Measurements from ENCODE around the gene MGAT1. TPM values are rescaled to one million over a fixed set of nuclear protein-coding genes. Genes with fewer than 3 reads are reported as not detected.
A peak's percentile ranks its signal among the peaks of the same experiment; 100 is the strongest.

The MGAT1 gene
- total RNA-seq (100 to 1,000 TPM in 3 of 5 donors, 10 to 100 TPM in 2; 57.2 to 656 (median 148) TPM), polyA plus RNA-seq (10 to 100 TPM; 52.8 to 63.3 (median 57.9) TPM)
- long read RNA-seq, donor 1, transcript MGAT1-201 (2 exons, 2,761 nt), result major isoform, 7 of 11 reads
- long read RNA-seq, donor 1, partial matches to known transcripts, result 0 of 11 reads
- long read RNA-seq, donor 1, other reads (novel, unspliced or antisense), result 0 of 11 reads
- long read RNA-seq, donor 2, transcript MGAT1-201 (2 exons, 2,761 nt), result major isoform, 6 of 11 reads
- long read RNA-seq, donor 2, partial matches to known transcripts, result 0 of 11 reads
- long read RNA-seq, donor 2, other reads (novel, unspliced or antisense), result 0 of 11 reads
- long read RNA-seq, donor 3, transcript MGAT1-201 (2 exons, 2,761 nt), result major isoform, 12 of 17 reads
- long read RNA-seq, donor 3, partial matches to known transcripts, result 0 of 17 reads
- long read RNA-seq, donor 3, other reads (novel, unspliced or antisense), result 0 of 17 reads
- long read RNA-seq, donor 4, partial matches to known transcripts, result 0 of 2 reads
- long read RNA-seq, donor 4, other reads (novel, unspliced or antisense), result 0 of 2 reads
- long read RNA-seq, donor 5, transcript MGAT1-201 (2 exons, 2,761 nt), result major isoform, 14 of 26 reads
- long read RNA-seq, donor 5, transcript MGAT1-203 (3 exons, 3,077 nt), result minor isoform, 10 of 26 reads
- long read RNA-seq, donor 5, partial matches to known transcripts, result 0 of 26 reads
- long read RNA-seq, donor 5, other reads (novel, unspliced or antisense), result 0 of 26 reads
- long read RNA-seq, donor 6, transcript MGAT1-201 (2 exons, 2,761 nt), result major isoform, 23 of 38 reads
- long read RNA-seq, donor 6, transcript MGAT1-203 (3 exons, 3,077 nt), result minor isoform, 10 of 38 reads
- long read RNA-seq, donor 6, partial matches to known transcripts, result 0 of 38 reads
- long read RNA-seq, donor 6, other reads (novel, unspliced or antisense), result 0 of 38 reads
- long read RNA-seq, donor 7, transcript MGAT1-201 (2 exons, 2,761 nt), result major isoform, 13 of 19 reads
- long read RNA-seq, donor 7, partial matches to known transcripts, result 0 of 19 reads
- long read RNA-seq, donor 7, other reads (novel, unspliced or antisense), result 0 of 19 reads
- long read RNA-seq, donor 8, transcript MGAT1-201 (2 exons, 2,761 nt), result major isoform, 9 of 14 reads
- long read RNA-seq, donor 8, partial matches to known transcripts, result 0 of 14 reads
- long read RNA-seq, donor 8, other reads (novel, unspliced or antisense), result 0 of 14 reads
- long read RNA-seq, donor 9, transcript MGAT1-201 (2 exons, 2,761 nt), result major isoform, 11 of 13 reads
- long read RNA-seq, donor 9, partial matches to known transcripts, result 0 of 13 reads
- long read RNA-seq, donor 9, other reads (novel, unspliced or antisense), result 0 of 13 reads
- long read RNA-seq, donor 10, transcript MGAT1-201 (2 exons, 2,761 nt), result major isoform, 9 of 11 reads
- long read RNA-seq, donor 10, partial matches to known transcripts, result 0 of 11 reads
- long read RNA-seq, donor 10, other reads (novel, unspliced or antisense), result 0 of 11 reads

- Histone ChIP-seq H3K36me3 (peaks cover 0 to 15% (median 13%) of the 10 kb centered on the region in 4 donors), H3K4me3 (peak within 1 kb of the TSS; percentile 81 to 94 (median 86)), H3K4me1 (peaks cover 85 to 91% (median 90%) of the 10 kb centered on the region in 4 donors), H3K27ac (peak within 1 kb of the TSS; percentile 98 to 99 (median 99)), H3K9me3 (no peaks in the 10 kb centered on the region), H3K27me3 (no peaks in the 10 kb centered on the region)
- TF ChIP-seq POLR2AphosphoS5 (IDR thresholded peaks at IDR 0.05), result peak; percentile 30 to 94 (median 77)
- no peak for TF ChIP-seq EP300 (IDR thresholded peaks at IDR 0.05)
- TF ChIP-seq CTCF (IDR thresholded peaks at IDR 0.05), result no peak
- TF ChIP-seq POLR2A (IDR thresholded peaks at IDR 0.05), result no peak
- WGBS, 5 donors, result 0 to 3% (median 1%) methylated on average over 11 to 87 of the region's 87 CpGs
- DNase-seq, result peak; percentile 86 to 94
- intact Hi-C loops (cut with DNase I; ENCODE audit: low total_unique reads), result no loop called here
Observed at GRCh38 chr5:180802325-180803180, at the start of gene MGAT1. TSS of gene MGAT1 (minus strand) at chr5:180802806. CDS start at chr5:180792971, 9,835 bp downstream.

- Histone ChIP-seq H3K4me3 (no peak overlapping the region), H3K9me3 (peaks cover 10 to 39% (median 27%) of the 10 kb centered on the region in 4 donors), H3K4me1 (no peaks in the 10 kb centered on the region), H3K36me3 (peaks cover 30 to 96% (median 76%) of the 10 kb centered on the region in 4 donors), H3K27ac (no peak overlapping the region), H3K27me3 (no peaks in the 10 kb centered on the region)
- DNase-seq, result no peak
- intact Hi-C loops (cut with DNase I; ENCODE audit: low total_unique reads), result loop anchor here (10.0 kb wide), 1 partner anchor 56 kb away; no protein-coding TSS in a partner anchor
- TF ChIP-seq POLR2A (IDR thresholded peaks at IDR 0.05) (no peak), POLR2AphosphoS5 (IDR thresholded peaks at IDR 0.05) (no peak), EP300 (IDR thresholded peaks at IDR 0.05) (no peak), CTCF (IDR thresholded peaks at IDR 0.05) (no peak)
- 96 to 99% (median 98%) methylated on average over 10 of the region's 10 CpGs for WGBS, 5 donors
Observed at GRCh38 chr5:180850434-180851078, 48.0 kb upstream of the MGAT1 start.

GRCh38 chr5:180849827-180850226 lies 47.2 kb upstream of the MGAT1 start:
- WGBS, 5 donors, result 92 to 98% (median 96%) methylated on average over 4 of the region's 4 CpGs
- intact Hi-C loops (cut with DNase I; ENCODE audit: low total_unique reads), result loop anchor here (10.0 kb wide), 1 partner anchor 55 kb away; no protein-coding TSS in a partner anchor
- H3K4me3 ChIP-seq, result no peak overlapping the region
- peaks cover 10 to 39% (median 27%) of the 10 kb centered on the region in 4 donors for H3K9me3 ChIP-seq
- peaks cover 30 to 91% (median 70%) of the 10 kb centered on the region in 4 donors for H3K36me3 ChIP-seq
- no peaks in the 10 kb centered on the region for H3K4me1 ChIP-seq
- DNase-seq, result no peak
- no peaks in the 10 kb centered on the region for H3K27me3 ChIP-seq
- H3K27ac ChIP-seq, result no peak overlapping the region
- TF ChIP-seq CTCF (IDR thresholded peaks at IDR 0.05) (no peak), POLR2A (IDR thresholded peaks at IDR 0.05) (no peak), POLR2AphosphoS5 (IDR thresholded peaks at IDR 0.05) (no peak), EP300 (IDR thresholded peaks at IDR 0.05) (no peak)

Measured in stomach (tissue), 19 donors.